Measurements from ENCODE around the gene FOXP1.

Gene FOXP1

DNA sequence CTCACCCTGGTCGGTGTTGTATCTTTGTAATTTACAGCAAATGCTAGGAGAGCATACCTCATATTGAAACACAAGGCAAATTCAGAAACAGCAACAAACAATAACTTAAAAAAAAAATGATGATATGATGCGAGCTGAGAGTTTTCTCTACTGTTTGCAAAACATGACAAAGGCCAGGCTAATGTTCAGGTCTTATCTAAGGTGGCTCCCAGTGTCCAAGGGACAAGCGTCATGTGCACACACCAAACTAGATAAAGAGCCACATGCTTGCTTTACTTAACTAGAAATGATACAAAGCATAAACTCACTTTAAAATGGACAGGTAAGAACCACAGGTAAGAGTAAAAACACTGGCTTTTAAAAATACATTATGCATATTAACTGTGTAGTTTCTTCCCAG lies 375.9 kb downstream of the FOXP1 start:
- no peak overlapping the region for H3K27ac ChIP-seq (ENCODE audit: low read depth, low read length)
- H2AK5ac ChIP-seq (ENCODE audit: low read length), result no peak overlapping the region
- no peak overlapping the region for H3K14ac ChIP-seq (ENCODE audit: low read length)
- no peaks in the 10 kb centered on the region for H3K36me3 ChIP-seq (ENCODE audit: control insufficient read depth in 1 of 2, insufficient read depth in 2 of 2, low read length in 2 of 2)
- H3K79me2 ChIP-seq (ENCODE audit: control insufficient read depth, insufficient read depth, low read length, poor library complexity), result no peaks in the 10 kb centered on the region
- no peak overlapping the region for H2BK120ac ChIP-seq (ENCODE audit: insufficient read depth, low read length, poor library complexity)
- H3K4me1 ChIP-seq (ENCODE audit: control insufficient read depth in 1 of 2, insufficient read depth in 2 of 2, low read length in 2 of 2), result no peaks in the 10 kb centered on the region
- no peak overlapping the region for H4K91ac ChIP-seq (ENCODE audit: low read depth, low read length)
- no peak overlapping the region for H3K4me3 ChIP-seq (ENCODE audit: low read depth, low read length)
- peaks cover 2% of the 10 kb centered on the region for H3K9me3 ChIP-seq (ENCODE audit: insufficient read depth, low read depth, low read length)
- H2BK5ac ChIP-seq (ENCODE audit: low read depth, low read length, poor library complexity), result no peak overlapping the region
- no peak overlapping the region for H4K12ac ChIP-seq (ENCODE audit: low read depth, low read length)
- H3K4me2 ChIP-seq (ENCODE audit: low read length), result no peak overlapping the region
- H2AFZ ChIP-seq (ENCODE audit: insufficient read depth, low read length, poor library complexity), result no peak overlapping the region
- DNase-seq, result no peak
- H3K9ac ChIP-seq (ENCODE audit: low read length), result no peak overlapping the region
- no peaks in the 10 kb centered on the region for H3K79me1 ChIP-seq (ENCODE audit: low read length)
- H3K27me3 ChIP-seq (ENCODE audit: insufficient read depth, low read length), result no peaks in the 10 kb centered on the region
- no peak overlapping the region for H4K8ac ChIP-seq (ENCODE audit: low read depth, low read length)
- no peak overlapping the region for H3K4ac ChIP-seq (ENCODE audit: low read depth, low read length)
- H2BK12ac ChIP-seq (ENCODE audit: low read length), result no peak overlapping the region
- WGBS (ENCODE audit: extremely low coverage, insufficient coverage, insufficient read length), result no CpG with 5 or more reads among the region's 3 CpGs
- no peak overlapping the region for H3K23ac ChIP-seq (ENCODE audit: low read length)
- no peak overlapping the region for H3K18ac ChIP-seq (ENCODE audit: low read length)

DNA sequence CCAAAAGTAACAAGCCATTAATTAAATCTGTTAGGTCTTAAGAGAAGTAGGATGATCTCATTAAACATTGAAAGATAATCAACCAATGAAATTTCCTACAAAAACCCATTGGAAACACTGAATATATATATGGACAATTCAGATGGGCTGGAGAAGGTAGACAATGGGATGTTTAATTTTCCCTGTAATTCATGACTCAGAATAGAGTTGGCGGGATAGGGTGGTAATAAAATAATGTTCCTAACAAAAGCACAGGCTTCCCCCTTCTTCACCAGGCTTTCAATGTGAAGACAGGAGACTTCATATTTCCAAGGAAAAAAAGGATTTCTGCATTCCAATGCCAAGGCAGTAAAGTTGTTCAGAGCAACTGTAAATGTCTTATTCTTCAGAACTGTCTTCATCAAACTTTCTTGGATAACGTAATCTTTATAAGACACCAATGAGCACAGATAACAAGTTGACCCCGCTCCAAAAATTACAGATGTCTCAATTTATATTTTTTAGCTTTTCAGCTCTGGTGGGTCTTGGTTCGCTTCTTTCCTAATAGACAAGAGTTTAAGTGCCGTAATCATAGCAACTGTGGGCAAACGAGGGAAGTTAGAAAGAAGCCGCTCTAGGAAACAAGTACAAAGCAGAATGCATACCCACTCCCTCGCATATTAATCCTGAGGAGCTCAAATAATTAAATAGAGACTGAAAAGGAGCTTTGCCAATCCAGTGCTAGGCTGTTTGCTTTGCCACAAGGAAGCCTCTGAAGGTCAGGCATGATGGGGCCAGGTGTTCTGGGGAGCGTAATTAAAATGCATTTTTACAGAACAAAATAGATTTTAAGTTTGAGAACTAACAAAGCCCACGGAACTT lies 377.0 kb downstream of the FOXP1 start:
- H3K4me1 ChIP-seq (ENCODE audit: control insufficient read depth in 1 of 2, insufficient read depth in 2 of 2, low read length in 2 of 2), result no peaks in the 10 kb centered on the region
- H3K18ac ChIP-seq (ENCODE audit: low read length), result no peak overlapping the region
- no peak overlapping the region for H3K4ac ChIP-seq (ENCODE audit: low read depth, low read length)
- H3K27me3 ChIP-seq (ENCODE audit: insufficient read depth, low read length), result no peaks in the 10 kb centered on the region
- no peak overlapping the region for H3K9ac ChIP-seq (ENCODE audit: low read length)
- no peak overlapping the region for H4K91ac ChIP-seq (ENCODE audit: low read depth, low read length)
- H3K14ac ChIP-seq (ENCODE audit: low read length), result no peak overlapping the region
- no peak overlapping the region for H2BK5ac ChIP-seq (ENCODE audit: low read depth, low read length, poor library complexity)
- no peak for DNase-seq
- no peak overlapping the region for H2BK12ac ChIP-seq (ENCODE audit: low read length)
- peaks cover 2% of the 10 kb centered on the region for H3K9me3 ChIP-seq (ENCODE audit: insufficient read depth, low read depth, low read length)
- H2AK5ac ChIP-seq (ENCODE audit: low read length), result no peak overlapping the region
- H3K79me1 ChIP-seq (ENCODE audit: low read length), result no peaks in the 10 kb centered on the region
- H2AFZ ChIP-seq (ENCODE audit: insufficient read depth, low read length, poor library complexity), result no peak overlapping the region
- H2BK120ac ChIP-seq (ENCODE audit: insufficient read depth, low read length, poor library complexity), result no peak overlapping the region
- H3K4me2 ChIP-seq (ENCODE audit: low read length), result no peak overlapping the region
- WGBS (ENCODE audit: extremely low coverage, insufficient coverage, insufficient read length), result no CpG with 5 or more reads among the region's 10 CpGs
- H4K8ac ChIP-seq (ENCODE audit: low read depth, low read length), result no peak overlapping the region
- no peak overlapping the region for H3K23ac ChIP-seq (ENCODE audit: low read length)
- no peak overlapping the region for H3K27ac ChIP-seq (ENCODE audit: low read depth, low read length)
- no peak overlapping the region for H4K12ac ChIP-seq (ENCODE audit: low read depth, low read length)
- H3K4me3 ChIP-seq (ENCODE audit: low read depth, low read length), result no peak overlapping the region
- no peaks in the 10 kb centered on the region for H3K79me2 ChIP-seq (ENCODE audit: control insufficient read depth, insufficient read depth, low read length, poor library complexity)
- no peaks in the 10 kb centered on the region for H3K36me3 ChIP-seq (ENCODE audit: control insufficient read depth in 1 of 2, insufficient read depth in 2 of 2, low read length in 2 of 2)

DNA sequence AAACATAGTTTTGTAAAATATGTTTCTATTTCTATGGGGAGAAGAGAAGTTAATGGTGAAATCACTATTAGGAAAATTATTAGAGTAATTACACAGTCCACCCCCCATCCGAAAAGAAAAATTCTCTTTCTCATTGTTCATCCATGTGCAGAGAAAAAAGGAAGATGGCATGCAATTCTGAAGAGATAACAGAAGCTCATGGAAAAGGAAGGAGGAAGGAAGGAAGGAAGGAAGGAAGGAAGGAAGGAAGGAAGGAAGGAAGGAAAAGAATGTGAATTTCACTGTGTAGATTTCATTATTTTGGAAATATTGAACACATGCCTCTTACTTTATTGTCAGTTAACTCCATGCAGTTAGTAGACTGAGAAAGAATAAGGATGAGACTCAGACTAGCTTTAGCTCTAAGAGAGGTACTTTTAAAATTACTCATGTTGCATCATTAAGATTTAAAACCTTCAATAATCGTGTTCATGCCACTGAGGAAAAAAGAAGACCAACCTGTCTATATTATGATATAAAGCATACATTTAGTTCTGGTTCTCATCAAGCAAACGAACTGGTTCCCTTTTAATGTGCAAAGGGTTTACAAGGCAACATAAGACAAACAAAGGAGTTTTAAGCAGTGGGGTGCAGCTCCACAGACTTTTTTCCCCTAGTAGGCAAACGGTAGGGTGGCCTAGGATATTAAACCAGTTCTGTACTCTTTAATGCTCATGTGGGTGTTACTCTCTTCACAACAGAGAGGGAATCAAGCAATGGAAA lies 379.6 kb downstream of the FOXP1 start:
- Histone ChIP-seq H2AK5ac (ENCODE audit: low read length) (no peak overlapping the region), H3K4me1 (ENCODE audit: control insufficient read depth in 1 of 2, insufficient read depth in 2 of 2, low read length in 2 of 2) (no peaks in the 10 kb centered on the region), H3K9ac (ENCODE audit: low read length) (no peak overlapping the region), H3K9me3 (ENCODE audit: insufficient read depth, low read depth, low read length) (peaks cover 2% of the 10 kb centered on the region), H3K14ac (ENCODE audit: low read length) (no peak overlapping the region), H4K8ac (ENCODE audit: low read depth, low read length) (no peak overlapping the region), H3K79me2 (ENCODE audit: control insufficient read depth, insufficient read depth, low read length, poor library complexity) (no peaks in the 10 kb centered on the region), H3K27ac (ENCODE audit: low read depth, low read length) (no peak overlapping the region), H2BK12ac (ENCODE audit: low read length) (no peak overlapping the region), H2BK5ac (ENCODE audit: low read depth, low read length, poor library complexity) (no peak overlapping the region), H3K4me3 (ENCODE audit: low read depth, low read length) (no peak overlapping the region), H3K4me2 (ENCODE audit: low read length) (no peak overlapping the region), H4K91ac (ENCODE audit: low read depth, low read length) (no peak overlapping the region), H3K4ac (ENCODE audit: low read depth, low read length) (no peak overlapping the region), H2AFZ (ENCODE audit: insufficient read depth, low read length, poor library complexity) (no peak overlapping the region), H3K79me1 (ENCODE audit: low read length) (no peaks in the 10 kb centered on the region), H3K23ac (ENCODE audit: low read length) (no peak overlapping the region), H3K27me3 (ENCODE audit: insufficient read depth, low read length) (no peaks in the 10 kb centered on the region), H2BK120ac (ENCODE audit: insufficient read depth, low read length, poor library complexity) (no peak overlapping the region), H3K18ac (ENCODE audit: low read length) (no peak overlapping the region), H3K36me3 (ENCODE audit: control insufficient read depth in 1 of 2, insufficient read depth in 2 of 2, low read length in 2 of 2) (no peaks in the 10 kb centered on the region), H4K12ac (ENCODE audit: low read depth, low read length) (no peak overlapping the region)
- no peak for DNase-seq
- WGBS (ENCODE audit: extremely low coverage, insufficient coverage, insufficient read length), result no CpG with 5 or more reads among the region's 4 CpGs

DNA sequence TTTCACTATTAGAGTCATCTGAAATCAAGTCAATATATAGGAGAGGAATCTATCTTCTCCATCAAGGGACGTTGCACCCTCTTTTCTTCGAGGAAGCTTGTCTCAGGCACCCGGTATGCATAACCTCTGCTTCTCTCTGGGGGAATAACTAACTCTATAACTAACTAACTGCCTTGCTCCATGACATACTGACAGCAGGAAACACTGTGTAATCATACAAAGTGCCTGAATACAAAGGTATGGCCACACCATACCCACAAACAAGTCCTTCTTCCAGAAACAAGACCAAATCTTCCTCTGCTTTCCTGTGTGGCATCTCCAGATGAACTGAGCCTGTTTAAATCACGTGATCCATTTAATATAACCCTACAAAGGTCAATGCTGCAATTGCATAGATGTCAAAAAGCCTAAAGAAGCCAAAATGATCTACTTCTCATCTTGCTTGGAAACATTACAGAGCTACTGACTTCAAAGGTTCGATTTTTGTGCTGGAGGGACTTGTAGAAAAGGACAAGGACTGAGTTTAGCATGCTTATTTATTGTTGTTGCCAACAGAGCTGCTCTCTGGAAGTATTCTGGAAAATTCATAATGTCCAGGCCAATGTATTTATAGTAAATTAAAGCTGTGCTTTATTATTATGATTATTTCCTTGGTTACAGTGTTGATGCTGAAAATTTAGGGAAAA lies 380.5 kb downstream of the FOXP1 start:
- Histone ChIP-seq H4K12ac (ENCODE audit: low read depth, low read length) (no peak overlapping the region), H2BK120ac (ENCODE audit: insufficient read depth, low read length, poor library complexity) (no peak overlapping the region), H4K8ac (ENCODE audit: low read depth, low read length) (no peak overlapping the region), H3K4me3 (ENCODE audit: low read depth, low read length) (no peak overlapping the region), H2AFZ (ENCODE audit: insufficient read depth, low read length, poor library complexity) (no peak overlapping the region), H3K14ac (ENCODE audit: low read length) (no peak overlapping the region), H2BK12ac (ENCODE audit: low read length) (no peak overlapping the region), H4K91ac (ENCODE audit: low read depth, low read length) (no peak overlapping the region), H3K36me3 (ENCODE audit: control insufficient read depth in 1 of 2, insufficient read depth in 2 of 2, low read length in 2 of 2) (no peaks in the 10 kb centered on the region), H3K9me3 (ENCODE audit: insufficient read depth, low read depth, low read length) (peaks cover 2% of the 10 kb centered on the region), H3K4me1 (ENCODE audit: control insufficient read depth in 1 of 2, insufficient read depth in 2 of 2, low read length in 2 of 2) (no peaks in the 10 kb centered on the region), H3K23ac (ENCODE audit: low read length) (no peak overlapping the region), H3K27ac (ENCODE audit: low read depth, low read length) (no peak overlapping the region), H2AK5ac (ENCODE audit: low read length) (no peak overlapping the region), H3K27me3 (ENCODE audit: insufficient read depth, low read length) (no peaks in the 10 kb centered on the region), H3K4me2 (ENCODE audit: low read length) (no peak overlapping the region), H2BK5ac (ENCODE audit: low read depth, low read length, poor library complexity) (no peak overlapping the region), H3K4ac (ENCODE audit: low read depth, low read length) (no peak overlapping the region), H3K79me2 (ENCODE audit: control insufficient read depth, insufficient read depth, low read length, poor library complexity) (no peaks in the 10 kb centered on the region), H3K79me1 (ENCODE audit: low read length) (no peaks in the 10 kb centered on the region), H3K9ac (ENCODE audit: low read length) (no peak overlapping the region), H3K18ac (ENCODE audit: low read length) (no peak overlapping the region)
- no peak for DNase-seq
- no CpG with 5 or more reads among the region's 5 CpGs for WGBS (ENCODE audit: extremely low coverage, insufficient coverage, insufficient read length)

Data from trophoblast cell (in vitro differentiated cells and primary cell).